ENCODE data around the gene GCAT. TPM values are rescaled to one million over a fixed set of nuclear protein-coding genes. Genes with fewer than 3 reads are reported as not detected.

Gene GCAT
- total and polyA plus RNA-seq, 2 of the 13 experiments (the other 11 are each of a cell fraction or from before 2014, with no cell fraction given), result 28.0 to 50.3 TPM

GRCh38 chr22:37819105-37819433 lies 11.3 kb downstream of the GCAT start:
- no peak overlapping the region for H3K27ac ChIP-seq (ENCODE audit: extremely low read length, insufficient read depth, low read length)
- intact Hi-C loops (cut with micrococcal nuclease; ENCODE audit: unreplicated experiment) (no loop called here), in situ Hi-C loops (cut with HindIII; ENCODE audit: extremely low pct_ligation_motif_present, low pct_unique_long_range_greater_than_20kb) (loop anchor here (5.0 to 10.0 kb wide), 2 partner anchors 43 to 116 kb away; no protein-coding TSS in a partner anchor)
- FAIRE-seq (no peak), ATAC-seq (no peak), DNase-seq (ENCODE audit: low spot score) (no peak)
- no peak overlapping the region for H3K4me2 ChIP-seq (ENCODE audit: low read depth, low read length)
- TF ChIP-seq ZNF7 (CRISPR knock-in tag; IDR thresholded peaks at IDR 0.05) (no peak), ZNF367 (CRISPR knock-in tag; IDR thresholded peaks at IDR 0.05; ENCODE audit: borderline replicate concordance) (no peak), TBX2 (CRISPR knock-in tag; IDR thresholded peaks at IDR 0.05; ENCODE audit: borderline replicate concordance) (no peak), SP1 (IDR thresholded peaks at IDR 0.05) (no peak), SP1 (CRISPR knock-in tag; IDR thresholded peaks at IDR 0.05) (no peak), ZNF816 (CRISPR knock-in tag; IDR thresholded peaks at IDR 0.05; ENCODE audit: borderline replicate concordance) (no peak)
- TF ChIP-seq, protein P1, sequence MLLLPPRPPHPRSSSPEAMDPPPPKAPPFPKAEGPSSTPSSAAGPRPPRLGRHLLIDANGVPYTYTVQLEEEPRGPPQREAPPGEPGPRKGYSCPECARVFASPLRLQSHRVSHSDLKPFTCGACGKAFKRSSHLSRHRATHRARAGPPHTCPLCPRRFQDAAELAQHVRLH (CRISPR knock-in tag; IDR thresholded peaks at IDR 0.05; ENCODE audit: borderline replicate concordance, low read depth), result no peak
- no peaks in the 10 kb centered on the region for H3K27me3 ChIP-seq (ENCODE audit: control insufficient read depth in 1 of 2, insufficient read depth in 2 of 2, low read length in 2 of 2)
- no peaks in the 10 kb centered on the region for H3K9me3 ChIP-seq (ENCODE audit: low read length)
- no peaks in the 10 kb centered on the region for H3K79me2 ChIP-seq (ENCODE audit: insufficient read depth, low read length)
- ChIA-PET POLR2A (interaction anchor here (2.3 to 5.5 kb wide), 5 partner anchors 8 to 45 kb away, joined by 8 to 67 read pairs (median 53); partner anchors contain the start of genes ANKRD54 and GCAT), CTCF (ENCODE audit: low intra/inter-chr PET ratio, low total read pairs) (no interaction called here)
- no peak overlapping the region for H3K9ac ChIP-seq (ENCODE audit: insufficient read depth, low read depth, low read length)
- no peak overlapping the region for H2AFZ ChIP-seq (ENCODE audit: low read length)
- 97% methylated on average over 14 of the region's 14 CpGs for WGBS (ENCODE audit: low lambda C conversion rate)
- H3K36me3 ChIP-seq (replicated peaks in 1 of 2; ENCODE audit: control insufficient read depth in 1 of 2, insufficient read depth in 2 of 2, low read length in 2 of 2), result peaks cover 5 to 18% of the 10 kb centered on the region in 2 experiments; a peak in 4 of 5 replicates
- no peak overlapping the region for H3K4me3 ChIP-seq (replicated peaks in 1 of 3; ENCODE audit: insufficient read depth in 1 of 3, low read depth in 2 of 3, low read length in 3 of 3)
- no TSS peak for BruUV-seq (replicated peaks)
- no peaks in the 10 kb centered on the region for H4K20me1 ChIP-seq (ENCODE audit: insufficient read depth, low read length)
- peaks cover 60% of the 10 kb centered on the region for H3K4me1 ChIP-seq (ENCODE audit: insufficient read depth, low read length)

- no TSS peak for BruUV-seq (replicated peaks)
- in situ Hi-C loops (cut with HindIII; ENCODE audit: extremely low pct_ligation_motif_present, low pct_unique_long_range_greater_than_20kb), result no loop called here
- FAIRE-seq, result no peak
- TF ChIP-seq SAP130 (CRISPR knock-in tag; IDR thresholded peaks at IDR 0.05; ENCODE audit: low read depth) (no peak), ZNF577 (CRISPR knock-in tag; IDR thresholded peaks at IDR 0.05; ENCODE audit: borderline replicate concordance, low read depth) (no peak), FOXP1 (IDR thresholded peaks at IDR 0.05) (no peak), FOXP1 (CRISPR knock-in tag; IDR thresholded peaks at IDR 0.05) (no peak), HOXA7 (CRISPR knock-in tag; IDR thresholded peaks at IDR 0.05) (no peak), SMAD3 (CRISPR knock-in tag; IDR thresholded peaks at IDR 0.05) (no peak), HNF4A (CRISPR knock-in tag; IDR thresholded peaks at IDR 0.05) (peak; percentile 26; the same call in 1 of the 2 replicates), NR2F2 (IDR thresholded peaks at IDR 0.05; ENCODE audit: borderline replicate concordance, low read depth) (no peak), HDAC2 (CRISPR knock-in tag; IDR thresholded peaks at IDR 0.05) (no peak), HOXA9 (CRISPR knock-in tag; IDR thresholded peaks at IDR 0.05; ENCODE audit: borderline replicate concordance) (no peak)
- TF ChIP-seq, protein P2, sequence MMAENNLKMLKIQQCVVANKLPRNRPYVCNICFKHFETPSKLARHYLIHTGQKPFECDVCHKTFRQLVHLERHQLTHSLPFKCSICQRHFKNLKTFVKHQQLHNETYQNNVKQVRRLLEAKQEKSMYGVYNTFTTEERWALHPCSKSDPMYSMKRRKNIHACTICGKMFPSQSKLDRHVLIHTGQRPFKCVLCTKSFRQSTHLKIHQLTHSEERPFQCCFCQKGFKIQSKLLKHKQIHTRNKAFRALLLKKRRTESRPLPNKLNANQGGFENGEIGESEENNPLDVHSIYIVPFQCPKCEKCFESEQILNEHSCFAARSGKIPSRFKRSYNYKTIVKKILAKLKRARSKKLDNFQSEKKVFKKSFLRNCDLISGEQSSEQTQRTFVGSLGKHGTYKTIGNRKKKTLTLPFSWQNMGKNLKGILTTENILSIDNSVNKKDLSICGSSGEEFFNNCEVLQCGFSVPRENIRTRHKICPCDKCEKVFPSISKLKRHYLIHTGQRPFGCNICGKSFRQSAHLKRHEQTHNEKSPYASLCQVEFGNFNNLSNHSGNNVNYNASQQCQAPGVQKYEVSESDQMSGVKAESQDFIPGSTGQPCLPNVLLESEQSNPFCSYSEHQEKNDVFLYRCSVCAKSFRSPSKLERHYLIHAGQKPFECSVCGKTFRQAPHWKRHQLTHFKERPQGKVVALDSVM (CRISPR knock-in tag; IDR thresholded peaks at IDR 0.05), result peak; percentile 61; the same call in 1 of the 2 replicates
- TF ChIP-seq, protein P3, sequence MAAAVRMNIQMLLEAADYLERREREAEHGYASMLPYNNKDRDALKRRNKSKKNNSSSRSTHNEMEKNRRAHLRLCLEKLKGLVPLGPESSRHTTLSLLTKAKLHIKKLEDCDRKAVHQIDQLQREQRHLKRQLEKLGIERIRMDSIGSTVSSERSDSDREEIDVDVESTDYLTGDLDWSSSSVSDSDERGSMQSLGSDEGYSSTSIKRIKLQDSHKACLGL (CRISPR knock-in tag; IDR thresholded peaks at IDR 0.05), result no peak
Observed at GRCh38 chr22:37820350-37820749, 12.6 kb downstream of the GCAT start.

More at GRCh38 chr22:37820350-37820749, 12.6 kb downstream of the GCAT start:
- CTCF ChIA-PET (ENCODE audit: low intra/inter-chr PET ratio, low total read pairs), result no interaction called here
- no peak overlapping the region for H3K4me2 ChIP-seq (ENCODE audit: low read depth, low read length)
- H3K9ac ChIP-seq (ENCODE audit: insufficient read depth, low read depth, low read length), result no peak overlapping the region
- H3K27ac ChIP-seq (ENCODE audit: extremely low read length, insufficient read depth, low read length), result no peak overlapping the region
- no peak overlapping the region for H3K4me3 ChIP-seq (replicated peaks in 1 of 3; ENCODE audit: insufficient read depth in 1 of 3, low read depth in 2 of 3, low read length in 3 of 3)
- no peak for ATAC-seq
- POLR2A ChIA-PET, result interaction anchor here (0.7 to 5.5 kb wide), 3 partner anchors 22 to 43 kb away, joined by 3 to 59 read pairs (median 53); partner anchors contain the start of gene ANKRD54
- no peak overlapping the region for H2AFZ ChIP-seq (ENCODE audit: low read length)
- H3K27me3 ChIP-seq (ENCODE audit: control insufficient read depth in 1 of 2, insufficient read depth in 2 of 2, low read length in 2 of 2), result no peaks in the 10 kb centered on the region
- intact Hi-C loops (cut with micrococcal nuclease; ENCODE audit: unreplicated experiment), result no loop called here
- no peak for DNase-seq (ENCODE audit: low spot score)
- no peaks in the 10 kb centered on the region for H3K9me3 ChIP-seq (ENCODE audit: low read length)
- H4K20me1 ChIP-seq (ENCODE audit: insufficient read depth, low read length), result no peaks in the 10 kb centered on the region
- peaks cover 0 to 8% of the 10 kb centered on the region in 2 experiments; a peak in 4 of 5 replicates for H3K36me3 ChIP-seq (replicated peaks in 1 of 2; ENCODE audit: control insufficient read depth in 1 of 2, insufficient read depth in 2 of 2, low read length in 2 of 2)
- peaks cover 60% of the 10 kb centered on the region for H3K4me1 ChIP-seq (ENCODE audit: insufficient read depth, low read length)
- WGBS (ENCODE audit: low lambda C conversion rate), result 52% methylated on average over 5 of the region's 5 CpGs
- no peaks in the 10 kb centered on the region for H3K79me2 ChIP-seq (ENCODE audit: insufficient read depth, low read length)
